HG03378 (cell line): Measurements from ENCODE around the gene C11orf54.
"Not testable (repeated sequence)": the region's sequence is repeated elsewhere in the genome, so short reads cannot be mapped to it uniquely, and the experiment has no call there.

ENCODE experiments used
- ATAC-seq: cut with Tn5 transposase; IDR thresholded peaks from one replicate; pipeline ENCODE4 v1.9.1; 2021; ENCODE audit warnings: mild to moderate bottlenecking, moderate library complexity; ENCODE audit not compliant: unreplicated experiment

The C11orf54 gene

GRCh38 chr11:93734427-93735222 is 6.8 kb upstream of the C11orf54 start:
- ATAC-seq = no peak

GRCh38 chr11:93735627-93736026 is 5.8 kb upstream of the C11orf54 start:
- no peak for ATAC-seq

GRCh38 chr11:93736129-93736528 is 5.3 kb upstream of the C11orf54 start:
- ATAC-seq = no peak

- ATAC-seq = no peak
Measured at GRCh38 chr11:93737904-93738612, 3.4 kb upstream of the C11orf54 start.

DNA sequence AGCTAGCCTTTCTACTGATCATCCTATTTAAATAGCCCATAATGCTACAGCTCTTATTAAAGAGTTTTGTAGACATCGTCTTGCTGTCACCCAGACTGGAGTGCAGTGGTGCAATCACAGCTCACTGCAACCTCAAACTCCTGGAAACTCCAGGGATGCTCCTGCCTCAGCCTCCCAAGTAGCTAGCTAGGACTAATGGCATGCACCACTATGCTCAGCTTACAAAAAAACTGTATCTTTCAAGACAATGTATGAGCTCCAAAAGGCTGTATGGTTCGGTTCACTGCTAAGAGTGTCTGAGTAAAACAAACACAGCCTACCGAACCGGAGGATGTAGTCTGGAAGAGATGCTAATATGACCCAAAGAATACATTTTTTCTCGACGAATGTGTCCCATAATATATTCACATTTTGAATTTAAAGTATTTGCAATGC is 2.8 kb upstream of the C11orf54 start:
- ATAC-seq = no peak

- ATAC-seq = no peak
Measured at GRCh38 chr11:93740031-93740729, 1.3 kb upstream of the C11orf54 start.

- ATAC-seq = peak; percentile 24
Measured at GRCh38 chr11:93740730-93741093, 760 bp upstream of the C11orf54 start.

- ATAC-seq = no peak
Measured at GRCh38 chr11:93741882-93742226, 382 bp downstream of the C11orf54 start.

DNA sequence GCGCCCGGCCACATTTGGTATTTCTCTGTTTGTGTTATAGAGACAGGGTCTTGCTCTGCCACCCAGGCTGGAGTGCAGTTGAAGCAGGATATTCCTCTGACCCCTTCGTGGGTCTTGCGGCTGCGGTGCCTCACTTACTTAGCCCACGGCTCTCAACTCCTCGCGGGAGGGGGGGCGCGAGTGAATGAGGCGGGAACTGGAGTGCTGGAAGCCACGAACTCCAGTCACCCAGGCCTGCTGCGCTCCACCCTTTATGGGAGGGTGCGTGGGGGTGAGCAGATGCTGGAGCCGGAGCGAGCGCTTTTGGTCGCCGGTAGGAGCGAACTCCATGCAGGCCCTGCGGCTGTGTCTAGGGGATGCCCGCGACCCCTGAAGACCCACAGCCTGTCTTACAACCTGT is 1.8 kb downstream of the C11orf54 start:
- ATAC-seq = no peak

DNA sequence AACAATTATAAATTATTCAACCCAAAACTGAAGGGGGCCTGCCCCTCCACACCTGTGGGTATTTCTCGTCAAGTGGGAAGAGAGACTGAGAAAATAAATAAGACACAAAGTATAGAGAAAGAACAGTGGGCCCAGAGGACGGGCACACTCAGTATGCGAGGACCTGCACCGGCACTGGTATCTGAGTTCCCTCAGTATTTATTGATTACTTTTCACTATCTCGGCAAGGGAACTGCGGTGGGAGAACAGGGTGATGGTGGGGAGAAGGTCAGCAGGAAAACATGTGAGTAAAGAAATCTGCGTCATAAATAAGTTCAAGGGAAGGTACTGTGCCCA is 3.2 kb downstream of the C11orf54 start:
- no peak for ATAC-seq

- ATAC-seq = not testable (repeated sequence)
Measured at GRCh38 chr11:93745005-93745755, 3.7 kb downstream of the C11orf54 start.

DNA sequence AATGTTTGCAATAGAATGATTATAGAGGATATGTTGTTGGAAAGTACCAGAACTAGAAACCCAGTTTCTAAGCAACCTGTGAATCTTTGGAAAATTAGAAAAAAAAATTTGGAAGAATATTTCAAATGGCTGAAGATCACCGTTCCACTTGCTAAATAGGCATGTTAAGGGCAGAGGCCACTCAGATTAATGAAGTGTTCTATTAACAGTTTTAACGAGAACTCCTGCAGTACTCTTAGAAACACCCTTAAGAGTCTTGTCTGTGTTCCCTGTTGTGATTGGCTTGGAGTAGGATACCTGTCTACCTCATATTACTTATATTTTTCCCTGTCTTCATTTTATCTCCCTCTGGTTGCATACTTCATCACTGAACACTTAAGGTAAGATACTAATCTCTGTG is 4.6 kb downstream of the C11orf54 start:
- no peak for ATAC-seq

GRCh38 chr11:93747122-93747521 is 5.7 kb downstream of the C11orf54 start:
- ATAC-seq = peak; percentile 87

DNA sequence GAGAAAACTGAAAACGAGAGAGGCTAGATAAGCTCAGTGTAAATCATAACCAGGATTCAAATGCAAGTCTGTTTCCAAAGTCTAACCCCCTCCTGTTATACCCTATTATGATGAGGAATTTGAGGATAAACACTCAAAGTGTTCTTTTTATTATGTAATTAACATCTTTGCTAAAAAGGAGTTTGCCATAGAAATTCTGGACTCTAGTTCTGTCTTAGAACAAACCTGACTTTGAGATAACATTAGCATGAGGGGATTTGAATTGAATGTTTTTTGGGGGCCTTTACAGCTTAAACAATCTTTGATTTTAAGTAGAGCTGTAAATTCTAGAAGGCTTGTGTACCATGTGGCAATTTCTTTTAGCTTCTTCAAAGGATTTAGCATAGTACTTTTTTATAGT is 9.5 kb downstream of the C11orf54 start:
- ATAC-seq = no peak

DNA sequence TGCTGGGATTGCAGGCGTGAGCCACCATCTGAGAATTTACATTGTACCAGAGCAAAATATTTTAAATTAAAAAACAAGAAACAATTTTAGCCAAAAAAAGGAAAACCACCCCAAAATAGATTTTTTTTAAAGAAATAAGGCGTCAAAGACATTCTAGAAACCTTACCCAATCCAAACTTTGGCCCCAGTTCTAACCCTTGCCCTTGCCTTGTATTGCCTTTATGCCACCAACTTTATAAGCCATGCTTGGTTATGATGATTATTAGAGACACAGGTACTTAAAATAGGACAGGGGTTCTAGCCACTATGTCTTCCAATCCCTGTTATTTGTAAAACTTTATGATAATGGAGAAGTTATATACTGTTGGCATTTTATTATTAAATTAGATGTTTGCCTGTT is 11.8 kb downstream of the C11orf54 start:
- no peak for ATAC-seq

- no peak for ATAC-seq
Measured at GRCh38 chr11:93756748-93757147, 15.3 kb downstream of the C11orf54 start.

GRCh38 chr11:93757301-93757700 is 15.8 kb downstream of the C11orf54 start:
- ATAC-seq = no peak

DNA sequence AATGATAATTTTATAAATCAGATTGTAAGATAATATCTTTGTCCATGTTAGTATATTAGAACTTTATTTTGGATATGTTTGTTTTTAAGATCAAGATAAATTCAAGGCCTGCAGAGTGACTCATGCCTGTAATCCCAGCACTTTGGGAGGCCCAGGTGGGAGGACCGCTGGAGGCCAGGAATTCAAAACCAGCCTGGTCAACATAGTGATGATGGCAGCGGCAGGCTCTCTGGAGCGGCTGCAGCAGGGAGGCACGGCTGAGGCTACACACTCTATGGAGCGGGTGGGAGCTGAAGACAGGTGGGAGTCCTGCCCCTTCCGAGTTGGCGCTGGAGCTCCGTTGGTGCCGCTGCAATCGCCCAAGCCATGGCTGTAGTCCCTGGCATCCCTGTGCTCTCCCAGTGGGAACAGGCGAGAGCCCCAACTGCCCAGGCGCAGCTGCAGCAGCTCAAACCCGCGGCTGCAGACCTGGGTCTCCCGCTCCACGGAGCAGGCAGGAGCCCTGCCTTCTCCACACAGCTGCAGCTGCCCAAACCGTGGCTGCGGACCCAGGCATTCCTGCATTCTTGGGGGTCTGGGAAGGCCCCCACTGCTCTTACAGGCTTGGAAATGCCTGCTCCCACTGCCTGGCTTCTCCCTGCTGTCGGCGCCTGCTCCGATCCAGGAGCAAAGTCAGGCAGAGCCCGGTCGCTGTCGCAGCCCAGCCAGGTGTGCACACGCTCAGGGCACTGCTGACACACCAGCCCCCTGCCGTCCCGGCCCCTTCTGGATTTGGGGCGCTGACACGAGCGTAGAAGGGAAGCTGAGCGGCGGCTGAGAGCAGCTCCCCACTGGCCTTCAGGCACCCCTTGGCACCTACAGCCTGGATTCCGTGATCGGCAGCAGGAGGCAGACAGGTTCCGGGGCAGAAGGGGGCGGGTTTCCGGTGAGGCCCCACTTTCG is 16.7 kb downstream of the C11orf54 start:
- no peak for ATAC-seq

DNA sequence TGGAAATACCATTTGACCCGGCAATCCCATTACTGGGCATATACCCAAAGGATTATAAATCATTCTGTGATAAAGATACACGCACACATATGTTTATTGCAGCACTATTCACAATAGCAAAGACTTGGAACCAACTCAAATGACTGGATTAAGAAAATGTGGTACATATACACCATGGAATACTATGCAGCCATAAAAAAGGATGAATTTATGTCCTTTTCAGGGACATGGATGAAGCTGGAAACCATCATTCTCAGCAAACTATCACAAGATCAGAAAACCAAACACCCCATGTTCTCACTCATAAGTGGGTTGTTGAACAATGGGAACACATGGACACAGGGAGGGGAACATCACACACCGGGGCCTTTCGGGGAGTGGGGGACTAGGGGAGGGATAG is 17.7 kb downstream of the C11orf54 start:
- not testable (repeated sequence) for ATAC-seq

- ATAC-seq = no peak
Measured at GRCh38 chr11:93761910-93762309, 20.4 kb downstream of the C11orf54 start.
